Activated T-helper 1 cell treated with anti-CD3 and anti-CD28 coated beads, Interleukin-2, amount 50 U/mL, for 16 hours (primary cell): ENCODE results near the gene TRIM7.
"Not testable (repeated sequence)": the region's sequence is repeated elsewhere in the genome, so short reads cannot be mapped to it uniquely, and the experiment has no call there.

Experiments
- DNase-seq, 2 donors: peaks; one replicate each; pipeline ENCODE4 v3.0.0-alpha.2; 2020; ENCODE audit warnings: low read depth in 1 of 2, low spot score in 1 of 2

TRIM7 gene

GRCh38 chr5:181156758-181157157 lies 48.2 kb downstream of the TRIM7 start:
- DNase-seq: no peak

DNA sequence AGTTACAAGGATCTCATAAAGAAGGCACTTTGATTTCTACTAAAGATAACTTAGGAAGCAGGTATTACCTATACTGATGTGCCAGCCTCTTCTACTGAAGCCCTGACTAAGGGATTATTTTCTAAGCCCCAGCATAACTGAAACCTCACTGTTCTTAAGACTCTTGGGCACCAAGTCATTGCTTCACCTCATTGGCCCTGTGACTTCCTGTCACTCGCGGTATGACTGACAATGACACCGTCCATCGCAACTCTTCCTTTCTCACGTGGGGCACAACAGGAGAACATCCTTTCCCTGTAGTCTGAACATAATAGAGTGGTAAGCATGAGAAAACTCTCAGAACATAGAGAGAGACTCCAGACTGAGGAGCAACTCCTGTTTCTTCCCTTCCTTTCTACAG lies 51.2 kb downstream of the TRIM7 start:
- no peak for DNase-seq

DNA sequence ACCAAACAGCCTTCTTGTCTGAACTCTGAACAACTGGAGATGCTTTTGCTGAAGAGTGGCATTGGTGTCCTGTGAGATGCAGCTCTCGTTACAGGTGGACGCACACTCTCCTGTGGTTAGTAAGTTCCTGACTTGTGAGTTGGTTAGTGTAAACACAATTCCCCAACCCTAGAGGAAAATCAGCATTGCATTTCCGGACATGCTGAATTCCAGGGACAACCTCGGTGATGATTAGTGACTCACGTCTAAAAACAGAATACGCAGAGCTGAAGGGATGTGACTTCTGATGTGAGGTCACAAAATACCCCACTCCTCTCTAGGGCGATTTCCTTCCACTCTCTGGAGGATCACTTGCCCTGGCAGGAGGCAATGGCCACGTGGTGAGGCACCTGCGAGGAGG lies 52.6 kb downstream of the TRIM7 start:
- DNase-seq: no peak

GRCh38 chr5:181151146-181151545 lies 53.9 kb downstream of the TRIM7 start:
- DNase-seq: no peak

DNA sequence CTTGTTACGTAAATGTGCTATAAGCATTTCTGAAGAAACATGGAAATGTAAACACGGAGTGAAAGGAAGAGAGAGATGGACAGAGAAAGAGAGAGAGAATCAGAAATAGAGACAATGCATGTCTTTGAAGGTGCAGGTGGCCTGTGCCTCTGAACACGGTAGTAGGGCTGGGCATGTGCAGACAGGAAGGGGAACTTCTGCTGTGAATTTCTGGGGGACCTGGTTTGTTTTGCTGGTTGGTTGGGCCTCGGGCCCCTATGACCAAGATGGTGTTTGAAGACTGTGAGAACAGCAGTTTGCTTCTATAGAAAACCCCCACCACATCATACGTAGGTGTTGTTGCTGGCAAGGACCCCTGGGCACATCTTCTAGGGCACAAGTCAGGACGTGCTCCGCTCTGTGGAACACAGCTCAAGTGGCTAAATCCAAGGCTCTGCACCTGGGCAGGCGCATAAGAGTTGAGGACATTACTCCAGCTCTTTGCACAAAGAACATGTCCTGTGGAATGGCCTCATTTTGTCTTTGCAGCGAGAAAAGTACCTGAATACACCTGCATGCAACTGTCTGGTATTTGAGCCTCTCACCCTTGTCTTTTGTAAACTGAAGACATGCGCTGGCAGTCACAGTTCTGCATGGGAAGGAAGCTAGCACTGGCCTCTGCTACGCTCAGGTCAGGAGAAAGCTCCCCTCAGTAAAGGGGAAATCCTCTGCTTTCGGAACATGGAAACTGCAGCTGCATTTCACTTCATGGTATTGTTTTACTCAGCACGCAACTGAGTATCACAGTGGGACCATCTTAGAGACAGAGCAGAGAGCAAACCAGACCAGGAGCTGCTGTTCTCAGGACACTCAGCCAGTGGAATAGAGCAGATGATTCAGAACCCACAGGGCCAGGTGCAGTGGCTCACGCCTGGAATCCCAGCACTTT lies 54.9 kb downstream of the TRIM7 start:
- no peak for DNase-seq

- no peak for DNase-seq
Measured at GRCh38 chr5:181149355-181149754, 55.6 kb downstream of the TRIM7 start.

GRCh38 chr5:181146927-181147636 lies 57.9 kb downstream of the TRIM7 start, which contains the start of gene OR2V2:
OR2V2 (plus strand) TSS chr5:181147586; CDS start chr5:181154943, 7,357 bp downstream.
- DNase-seq: not testable (repeated sequence)

DNA sequence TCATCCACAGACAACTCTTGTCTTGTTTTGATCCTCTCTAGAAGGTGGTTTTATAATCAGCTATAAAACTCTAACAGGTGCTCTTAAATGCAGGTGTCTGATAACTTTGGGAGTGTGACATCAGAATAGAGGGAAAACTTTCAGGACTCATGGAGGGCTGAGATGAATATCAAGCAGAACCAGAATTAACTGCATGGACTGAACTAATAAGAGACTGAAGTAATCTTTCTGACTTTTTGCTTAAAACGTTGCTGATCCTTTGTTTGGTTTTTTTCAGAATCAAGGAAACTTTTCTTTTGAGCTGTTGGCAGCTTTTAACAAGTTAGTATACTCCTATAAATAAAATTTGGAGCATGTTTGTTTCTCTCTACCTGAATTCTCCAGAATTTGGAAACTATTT lies 59.9 kb downstream of the TRIM7 start:
- no peak for DNase-seq
